HL-60 (cell line): ENCODE results near the gene ACOXL.

Experiments used
- DNase-seq, 2 experiments: peaks; one replicate each; pipeline ENCODE4 v3.0.0-alpha.2; 2010 to 2020; ENCODE audit warnings: low read depth in 1 of 2, low spot score in 1 of 2
- H3K27ac ChIP-seq: fragments of 250-450 bp; sonication (Bioruptor Pico); replicated peaks from 2 replicates; pipeline ENCODE4 v1.5.1; 2020; ENCODE audit warnings: mild to moderate bottlenecking, moderate library complexity
- H3K27me3 ChIP-seq: fragments of 250-450 bp; sonication (Bioruptor Pico); 2 replicates; pipeline ENCODE4 v1.5.1; 2021; ENCODE audit warnings: mild to moderate bottlenecking, moderate library complexity; ENCODE audit not compliant: insufficient read depth, poor library complexity, severe bottlenecking
- H3K4me3 ChIP-seq: replicated peaks from 2 replicates; pipeline ENCODE4 v1.5.1; 2011; ENCODE audit warnings: mild to moderate bottlenecking, control low read depth, low read length; ENCODE audit not compliant: insufficient read depth
- CTCF ChIP-seq: IDR thresholded peaks from one replicate; pipeline ENCODE4 v1.5.1; 2011; ENCODE audit warnings: low read length, control low read depth, inconsistent platforms; ENCODE audit not compliant: insufficient read depth
- GABPA ChIP-seq: IDR thresholded peaks from 2 replicates; pipeline ENCODE4 v1.6.1; 2012; ENCODE audit warnings: low read depth
- POLR2AphosphoS5 ChIP-seq: IDR thresholded peaks from 2 replicates; pipeline ENCODE4 v1.6.1; 2012; ENCODE audit warnings: low read depth
- SPI1 ChIP-seq: IDR thresholded peaks from 2 replicates; pipeline ENCODE4 v1.6.1; 2012; ENCODE audit warnings: low read depth, mild to moderate bottlenecking, borderline replicate concordance
- TF ChIP-seq, protein P1 (sequence below): IDR thresholded peaks from 2 replicates; pipeline ENCODE4 v1.6.1; 2012; ENCODE audit warnings: low read depth; ENCODE audit not compliant: insufficient replicate concordance

The ACOXL gene

DNA sequence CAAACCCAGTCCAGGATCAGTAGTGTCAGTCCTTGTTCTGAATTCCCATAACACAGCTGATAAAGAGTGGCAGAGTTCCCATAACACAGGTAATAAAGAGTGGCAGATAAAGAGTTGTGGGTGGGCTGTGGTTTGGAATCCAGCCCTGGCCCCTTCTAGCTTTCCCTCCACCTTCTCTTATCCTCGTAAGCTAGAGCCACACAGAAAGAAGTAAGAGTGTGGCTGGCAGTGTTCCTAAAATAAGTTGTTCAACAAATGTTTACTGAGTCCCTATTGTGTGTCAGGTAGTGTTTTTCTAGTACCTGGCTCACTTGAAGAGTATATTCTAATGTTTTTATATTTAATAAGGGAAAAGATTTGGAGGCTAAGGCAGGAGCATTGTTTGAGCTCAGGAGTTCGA is 323.4 kb downstream of the ACOXL start:
- Histone ChIP-seq H3K27me3 (no peaks in the 10 kb centered on the region), H3K4me3 (no peak overlapping the region), H3K27ac (no peak overlapping the region)
- TF ChIP-seq SPI1 (no peak), CTCF (no peak), GABPA (no peak), POLR2AphosphoS5 (no peak)
- TF ChIP-seq, protein P1, sequence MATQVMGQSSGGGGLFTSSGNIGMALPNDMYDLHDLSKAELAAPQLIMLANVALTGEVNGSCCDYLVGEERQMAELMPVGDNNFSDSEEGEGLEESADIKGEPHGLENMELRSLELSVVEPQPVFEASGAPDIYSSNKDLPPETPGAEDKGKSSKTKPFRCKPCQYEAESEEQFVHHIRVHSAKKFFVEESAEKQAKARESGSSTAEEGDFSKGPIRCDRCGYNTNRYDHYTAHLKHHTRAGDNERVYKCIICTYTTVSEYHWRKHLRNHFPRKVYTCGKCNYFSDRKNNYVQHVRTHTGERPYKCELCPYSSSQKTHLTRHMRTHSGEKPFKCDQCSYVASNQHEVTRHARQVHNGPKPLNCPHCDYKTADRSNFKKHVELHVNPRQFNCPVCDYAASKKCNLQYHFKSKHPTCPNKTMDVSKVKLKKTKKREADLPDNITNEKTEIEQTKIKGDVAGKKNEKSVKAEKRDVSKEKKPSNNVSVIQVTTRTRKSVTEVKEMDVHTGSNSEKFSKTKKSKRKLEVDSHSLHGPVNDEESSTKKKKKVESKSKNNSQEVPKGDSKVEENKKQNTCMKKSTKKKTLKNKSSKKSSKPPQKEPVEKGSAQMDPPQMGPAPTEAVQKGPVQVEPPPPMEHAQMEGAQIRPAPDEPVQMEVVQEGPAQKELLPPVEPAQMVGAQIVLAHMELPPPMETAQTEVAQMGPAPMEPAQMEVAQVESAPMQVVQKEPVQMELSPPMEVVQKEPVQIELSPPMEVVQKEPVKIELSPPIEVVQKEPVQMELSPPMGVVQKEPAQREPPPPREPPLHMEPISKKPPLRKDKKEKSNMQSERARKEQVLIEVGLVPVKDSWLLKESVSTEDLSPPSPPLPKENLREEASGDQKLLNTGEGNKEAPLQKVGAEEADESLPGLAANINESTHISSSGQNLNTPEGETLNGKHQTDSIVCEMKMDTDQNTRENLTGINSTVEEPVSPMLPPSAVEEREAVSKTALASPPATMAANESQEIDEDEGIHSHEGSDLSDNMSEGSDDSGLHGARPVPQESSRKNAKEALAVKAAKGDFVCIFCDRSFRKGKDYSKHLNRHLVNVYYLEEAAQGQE, result no peak
- DNase-seq, result no peak

- Histone ChIP-seq H3K4me3 (no peak overlapping the region), H3K27me3 (no peaks in the 10 kb centered on the region)
- DNase-seq, result no peak
Measured at GRCh38 chr2:111057045-111057444, 324.7 kb downstream of the ACOXL start.

DNA sequence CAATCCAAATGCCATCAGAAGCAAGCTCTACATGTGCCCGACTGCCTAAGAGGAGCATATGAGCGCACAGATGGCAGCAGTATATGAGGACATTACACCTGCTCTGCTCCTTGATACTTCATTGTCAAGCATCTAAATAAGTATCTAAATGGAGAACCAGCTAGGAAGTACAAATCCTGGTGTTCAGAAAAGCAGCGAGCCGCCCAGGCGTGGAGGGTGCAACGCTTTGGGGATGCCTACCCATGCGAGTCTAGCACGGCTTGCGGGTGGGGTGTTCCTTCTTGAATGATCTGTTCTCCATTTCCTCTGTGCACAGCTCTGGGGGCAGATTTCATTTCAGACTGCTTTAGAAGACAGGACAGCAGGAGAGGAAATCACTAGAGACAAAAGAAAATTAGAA is 325.3 kb downstream of the ACOXL start:
- H3K27ac ChIP-seq, result no peak overlapping the region
- TF ChIP-seq, protein P1, result no peak
- no peak for TF ChIP-seq POLR2AphosphoS5
- no peaks in the 10 kb centered on the region for H3K27me3 ChIP-seq
- no peak overlapping the region for H3K4me3 ChIP-seq
- no peak for DNase-seq

More at GRCh38 chr2:111057045-111057444, 324.7 kb downstream of the ACOXL start:
- H3K27ac ChIP-seq, result no peak overlapping the region
- TF ChIP-seq CTCF (no peak), POLR2AphosphoS5 (no peak), GABPA (no peak), SPI1 (no peak)
- TF ChIP-seq, protein P1, result no peak

DNA sequence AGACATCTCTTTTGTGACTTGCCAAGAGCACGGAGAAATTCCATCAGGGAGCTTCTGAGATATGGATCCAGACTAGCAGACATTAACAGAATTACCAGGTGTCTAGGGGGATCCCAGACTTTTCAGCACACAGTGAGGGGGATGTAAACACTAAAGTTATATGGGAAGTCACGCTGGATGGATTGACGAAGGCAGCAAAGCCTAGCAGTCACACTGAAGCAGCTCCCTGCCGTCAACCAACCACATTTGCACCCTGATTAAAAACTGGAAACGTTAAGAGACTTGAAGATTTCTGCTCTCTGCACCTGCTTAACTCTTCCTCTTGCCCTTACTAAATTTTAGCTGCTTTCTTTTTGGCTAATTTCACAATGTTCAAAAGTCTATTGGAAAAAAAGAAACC is 325.9 kb downstream of the ACOXL start:
- no peaks in the 10 kb centered on the region for H3K27me3 ChIP-seq
- no peak for TF ChIP-seq CTCF
- no peak for TF ChIP-seq GABPA
- no peak overlapping the region for H3K4me3 ChIP-seq
- no peak overlapping the region for H3K27ac ChIP-seq
- DNase-seq, result no peak
